Psoas muscle (tissue), 8 donors: ENCODE data around the gene SMARCD3. TPM values are rescaled to one million over a fixed set of nuclear protein-coding genes. Genes with fewer than 3 reads are reported as not detected.
A peak's percentile ranks its signal among the peaks of the same experiment; 100 is the strongest.

Experiments
- ATAC-seq, 4 donors: fragments of 200-7000 bp; cut with Tn5 transposase; one replicate each; pipeline ENCODE4 v1.9.1; 2020; ENCODE audit warnings: moderate library complexity in 3 of 4, mild to moderate bottlenecking in 2 of 4
- DNase-seq, 2 donors: peaks; one replicate each; pipeline ENCODE4 v3.0.0-alpha.2; 2020
- H3K27ac ChIP-seq: fragments of 200-600 bp; one replicate; pipeline ENCODE4 v1.8.0; 2022
- H3K27me3 ChIP-seq, 3 donors: fragments of 200-600 bp in 1 of 3; one replicate each; pipeline versions ENCODE4 v1.6.1 to v1.8.0; 2013 to 2022; ENCODE audit warnings: low read length in 2 of 3, mild to moderate bottlenecking in 2 of 3, moderate library complexity in 1 of 3; ENCODE audit not compliant: insufficient read depth in 3 of 3
- H3K36me3 ChIP-seq, 2 donors: fragments of 200-600 bp in 1 of 2; one replicate each; pipeline versions ENCODE4 v1.6.1 to v1.8.0; 2013 to 2022; ENCODE audit warnings: low read depth in 1 of 2, mild to moderate bottlenecking in 1 of 2, moderate library complexity in 1 of 2; ENCODE audit not compliant: insufficient read depth in 1 of 2
- H3K4me1 ChIP-seq: fragments of 200-600 bp; one replicate; pipeline ENCODE4 v1.8.0; 2022
- H3K4me3 ChIP-seq: fragments of 200-600 bp; one replicate; pipeline ENCODE4 v1.8.0; 2022; ENCODE audit warnings: mild to moderate bottlenecking
- H3K9me3 ChIP-seq: fragments of 200-600 bp; one replicate; pipeline ENCODE4 v1.8.0; 2022
- WGBS, 3 donors: extraction: QIAGEN DNeasy Blood & Tissue Kit; methylation state at CpG; one replicate each; pipeline versions ENCODE4 v1.1.6 to v1.1.7; 2013; 5-methylcytosine and 5-hydroxymethylcytosine counted together
- intact Hi-C, 2 donors: fragments of 100-400 bp; cut with DNase I; formaldehyde crosslinking; loops; one replicate each; pipeline versions ENCODE4 v1.11.0 to v1.14.2; 2022
- polyA plus RNA-seq, 3 donors: library from polyadenylated mRNA; stranded (reverse); fragments of 200-250 nt; gene quantifications; one replicate each; pipeline ENCODE4 v1.2.3, GENCODE V29; 2013
- total RNA-seq, 4 donors: library from RNA; stranded (reverse); fragmentation: NEBNext Ultra II Directional in 2 of 4; extraction: Animal tissue kit (Norgen Biotek cat#: 25700) in 2 of 4; gene quantifications; one replicate each; pipeline versions ENCODE4 v1.2.1 to v1.2.4, GENCODE V29; 2021 to 2023
- TF ChIP-seq, protein P1 (sequence below): fragments of 200-600 bp; IDR thresholded peaks from one replicate; pipeline ENCODE4 v1.8.0; 2022; ENCODE audit warnings: antibody characterized with exemption
- donor health status: healthy with polysubstance abuse.
- donor health status: DM: no; HTN: no; CAD: no; lungs with moderate emphysema.
- donor health status: Bipolar disorder and iron deficiency.
- donor health status: healthy.
- donor health status: DM: yes; HTN: yes; CAD: no.
- donor health status: DM: no; HTN: no; CAD: no.
- donor health status: DM: no; HTN: no; CAD: no.
- donor health status: DM: yes; HTN: yes; CAD: no.

The SMARCD3 gene
- total and polyA plus RNA-seq, 7 donors, result 38.3 to 138 (median 92.5) TPM

DNA sequence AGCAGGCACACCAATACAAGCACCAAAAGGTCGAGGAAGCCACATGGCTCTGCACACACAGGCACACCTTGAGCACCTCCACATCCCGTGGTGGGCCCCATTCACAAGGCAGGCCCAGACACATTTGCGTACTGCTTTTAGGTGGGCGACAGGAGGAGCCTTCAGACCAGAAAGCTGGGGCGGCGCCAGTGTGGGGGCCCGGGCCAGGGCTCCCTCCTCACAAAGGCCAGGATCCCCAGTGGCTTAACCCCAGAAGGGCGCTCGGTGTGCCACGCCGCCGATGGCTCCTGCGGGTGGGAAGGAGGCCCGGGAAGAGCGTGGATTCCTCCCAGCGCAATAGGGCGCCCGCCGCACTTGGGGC lies 2.8 kb upstream of the SMARCD3 start:
- 1 to 5% (median 4%) methylated on average over 18 to 19 of the region's 19 CpGs for WGBS, 3 donors
- peaks cover 32% of the 10 kb centered on the region for H3K4me1 ChIP-seq
- H3K27ac ChIP-seq, result peak overlapping the region; percentile 100
- TF ChIP-seq, protein P1, sequence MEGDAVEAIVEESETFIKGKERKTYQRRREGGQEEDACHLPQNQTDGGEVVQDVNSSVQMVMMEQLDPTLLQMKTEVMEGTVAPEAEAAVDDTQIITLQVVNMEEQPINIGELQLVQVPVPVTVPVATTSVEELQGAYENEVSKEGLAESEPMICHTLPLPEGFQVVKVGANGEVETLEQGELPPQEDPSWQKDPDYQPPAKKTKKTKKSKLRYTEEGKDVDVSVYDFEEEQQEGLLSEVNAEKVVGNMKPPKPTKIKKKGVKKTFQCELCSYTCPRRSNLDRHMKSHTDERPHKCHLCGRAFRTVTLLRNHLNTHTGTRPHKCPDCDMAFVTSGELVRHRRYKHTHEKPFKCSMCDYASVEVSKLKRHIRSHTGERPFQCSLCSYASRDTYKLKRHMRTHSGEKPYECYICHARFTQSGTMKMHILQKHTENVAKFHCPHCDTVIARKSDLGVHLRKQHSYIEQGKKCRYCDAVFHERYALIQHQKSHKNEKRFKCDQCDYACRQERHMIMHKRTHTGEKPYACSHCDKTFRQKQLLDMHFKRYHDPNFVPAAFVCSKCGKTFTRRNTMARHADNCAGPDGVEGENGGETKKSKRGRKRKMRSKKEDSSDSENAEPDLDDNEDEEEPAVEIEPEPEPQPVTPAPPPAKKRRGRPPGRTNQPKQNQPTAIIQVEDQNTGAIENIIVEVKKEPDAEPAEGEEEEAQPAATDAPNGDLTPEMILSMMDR, result no peak
- ATAC-seq (no peak), DNase-seq (no peak)
- H3K27me3 ChIP-seq, result no peaks in the 10 kb centered on the region
- peak overlapping the region; percentile 88 for H3K4me3 ChIP-seq
- intact Hi-C loops, result loop anchor here in 1 of 2 donors (5.0 kb wide), 2 partner anchors 51 to 129 kb away; no protein-coding TSS in a partner anchor
- H3K9me3 ChIP-seq, result no peaks in the 10 kb centered on the region
- no peaks in the 10 kb centered on the region for H3K36me3 ChIP-seq

DNA sequence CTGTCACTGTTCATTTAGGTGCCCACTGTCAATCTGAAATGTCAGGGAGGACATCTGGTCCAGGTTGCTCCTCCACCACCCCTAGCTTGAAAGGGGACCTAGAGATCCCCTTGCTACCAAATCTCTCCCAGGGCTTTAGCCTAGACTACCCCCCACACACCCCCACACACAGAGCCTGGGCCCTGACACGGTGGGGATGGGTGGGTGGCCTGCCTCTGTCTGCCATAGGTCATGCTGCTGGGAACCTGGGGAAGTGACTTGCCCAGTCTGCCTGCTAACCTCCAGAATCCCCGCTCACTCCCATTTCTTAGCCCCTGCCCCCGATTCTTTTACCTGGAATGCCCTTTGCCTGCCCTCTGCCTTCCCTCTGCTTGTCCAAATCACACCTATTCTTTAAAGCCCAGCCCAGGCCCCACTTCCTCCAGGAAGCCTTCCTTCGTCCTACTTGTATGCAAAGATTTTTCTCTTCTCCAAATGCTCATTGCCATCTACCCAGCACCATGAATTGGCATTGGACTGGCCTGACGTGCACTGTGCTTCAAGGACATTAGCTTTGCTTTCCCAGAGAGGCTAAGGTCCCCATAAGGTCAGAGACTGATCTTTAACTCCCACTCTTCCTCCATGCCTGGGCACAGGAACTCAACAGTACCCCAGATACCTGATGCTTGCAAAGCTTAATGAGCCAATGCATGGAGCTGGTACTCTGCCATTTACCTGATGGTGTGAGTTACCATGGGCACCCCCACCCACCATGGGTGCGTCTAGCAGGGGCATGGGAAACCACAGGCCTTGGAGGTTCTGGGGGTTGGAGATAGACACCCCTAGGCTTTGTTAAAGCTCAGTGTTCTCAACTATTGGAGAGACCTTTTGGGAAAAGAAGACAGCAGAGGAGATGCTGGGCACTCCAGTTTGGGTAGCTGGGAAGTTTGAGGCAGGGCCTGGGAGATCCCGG lies 2.0 kb upstream of the SMARCD3 start:
- Histone ChIP-seq H3K36me3 (no peaks in the 10 kb centered on the region), H3K27me3 (no peaks in the 10 kb centered on the region), H3K4me1 (peaks cover 41% of the 10 kb centered on the region), H3K4me3 (peak overlapping the region; percentile 88), H3K9me3 (no peaks in the 10 kb centered on the region), H3K27ac (peak overlapping the region; percentile 100)
- peak in 1 of 2 donors; percentile 30 for DNase-seq
- no peak for ATAC-seq
- TF ChIP-seq, protein P1, result no peak
- intact Hi-C loops, result loop anchor here in 1 of 2 donors (5.0 kb wide), 2 partner anchors 52 to 128 kb away; no protein-coding TSS in a partner anchor
- WGBS, 3 donors, result 43 to 60% (median 51%) methylated on average over 7 of the region's 7 CpGs

DNA sequence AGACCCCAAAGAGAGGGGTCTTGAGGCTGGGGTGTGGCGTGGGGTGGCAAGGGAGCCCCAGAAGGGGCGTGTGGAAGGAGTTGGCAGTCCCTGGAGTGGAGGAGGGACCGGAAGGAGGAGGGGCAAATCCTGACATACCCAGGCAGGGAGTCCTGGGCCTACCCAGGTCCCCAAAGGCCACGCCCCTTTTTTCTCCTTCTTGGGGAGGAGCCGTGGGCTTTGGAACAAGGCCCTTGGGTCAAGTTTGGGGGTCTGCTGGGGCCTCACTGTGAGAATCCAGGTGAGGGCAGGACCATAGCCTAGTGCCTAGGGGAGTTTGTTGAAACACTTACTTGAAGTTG lies 1.2 kb upstream of the SMARCD3 start:
- peak; percentile 64 to 81 for DNase-seq

DNA sequence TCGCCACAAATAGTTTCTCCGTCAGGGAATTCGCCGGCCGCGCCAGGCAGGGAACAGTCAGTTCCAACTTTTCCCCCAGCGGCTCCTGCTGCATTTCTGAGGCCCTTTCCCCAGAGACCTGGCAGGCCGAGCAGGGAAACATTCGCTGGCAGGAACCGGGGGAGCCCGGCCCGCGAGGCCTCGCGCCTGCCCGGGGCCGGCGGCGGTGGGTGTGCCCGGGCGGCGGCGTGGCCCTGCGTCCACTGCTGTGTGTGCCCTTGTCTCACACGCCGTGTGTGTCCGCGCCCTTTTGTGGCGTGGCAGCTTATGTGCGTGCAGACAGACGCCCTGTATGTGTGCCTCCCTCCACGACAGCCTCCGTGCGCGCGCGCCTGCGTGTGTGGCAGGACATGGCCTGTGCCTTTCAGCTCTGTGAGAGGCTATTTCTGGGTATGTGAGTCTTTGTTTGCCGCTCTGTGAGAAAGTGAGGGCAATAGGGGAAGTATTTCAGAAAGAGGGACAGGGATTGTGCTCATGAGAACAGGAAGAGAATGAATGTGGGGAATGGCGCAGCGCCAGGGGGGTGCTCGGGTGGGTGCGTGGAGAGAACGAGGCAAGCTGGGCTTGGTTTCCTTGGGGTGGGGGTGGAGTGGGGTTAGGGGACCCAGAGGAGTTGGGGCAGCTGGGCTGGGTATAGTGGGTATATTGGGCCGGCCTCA lies 689 bp upstream of the SMARCD3 start:
- ATAC-seq (peak; percentile 45 to 65 (median 60)), DNase-seq (peak; percentile 75 to 90)
- WGBS, 3 donors, result 1 to 2% (median 1%) methylated on average over 38 to 45 of the region's 45 CpGs
- no peaks in the 10 kb centered on the region for H3K9me3 ChIP-seq
- intact Hi-C loops, result no loop called here
- H3K4me1 ChIP-seq, result peaks cover 53% of the 10 kb centered on the region
- H3K27ac ChIP-seq, result peak overlapping the region; percentile 100
- TF ChIP-seq, protein P1, result no peak
- H3K4me3 ChIP-seq, result peak overlapping the region; percentile 88
- H3K36me3 ChIP-seq, result no peaks in the 10 kb centered on the region
- no peaks in the 10 kb centered on the region for H3K27me3 ChIP-seq

More for the DNA sequence above, 1.2 kb upstream of the SMARCD3 start:
- Histone ChIP-seq H3K4me3 (peak overlapping the region; percentile 88), H3K27ac (peak overlapping the region; percentile 100), H3K9me3 (no peaks in the 10 kb centered on the region), H3K27me3 (no peaks in the 10 kb centered on the region), H3K36me3 (no peaks in the 10 kb centered on the region), H3K4me1 (peaks cover 48% of the 10 kb centered on the region)
- TF ChIP-seq, protein P1, result no peak
- intact Hi-C loops, result loop anchor here in 1 of 2 donors (5.0 kb wide), 2 partner anchors 53 to 127 kb away; no protein-coding TSS in a partner anchor
- ATAC-seq, result peak; percentile 54 to 57 (median 56)
- WGBS, 3 donors, result 6 to 16% (median 7%) methylated on average over 4 to 5 of the region's 5 CpGs
